ENCODE data around the gene CYP27B1.

CYP27B1 gene

DNA sequence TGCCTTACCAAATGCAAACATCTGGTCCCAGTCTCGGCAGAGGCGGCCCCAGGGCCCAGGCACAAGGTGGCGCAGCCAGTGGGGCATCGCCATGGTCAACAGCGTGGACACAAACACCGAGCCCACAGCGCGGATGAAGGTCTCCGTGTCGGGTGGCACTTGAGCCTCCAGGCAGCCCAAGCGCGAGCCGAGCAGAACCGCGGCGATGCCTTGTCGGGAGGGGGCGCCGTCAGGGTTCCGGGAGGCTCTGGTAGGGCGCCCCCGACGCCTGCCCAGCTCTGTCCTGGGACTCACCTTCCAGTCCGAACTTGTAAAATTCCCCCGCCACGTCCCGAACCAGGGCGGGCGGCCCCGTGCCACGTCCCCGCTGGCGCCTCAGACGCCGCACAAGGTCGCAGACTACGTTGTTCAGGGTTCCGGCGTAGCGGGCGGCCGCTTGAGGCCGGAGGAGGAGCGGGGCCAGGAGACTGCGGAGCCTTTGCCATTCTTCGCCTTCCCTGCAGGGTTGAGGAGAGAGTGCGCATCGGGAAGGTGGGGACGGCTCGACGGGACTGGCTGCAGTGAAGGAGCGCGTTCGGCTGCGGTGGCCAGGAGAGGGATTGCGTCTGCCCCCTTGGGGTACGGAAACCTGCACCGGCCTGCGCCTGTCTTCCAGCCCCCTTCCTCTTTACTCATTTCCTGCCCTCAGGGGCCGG lies 1.7 kb downstream of the CYP27B1 start:
- no peak for DNase-seq (ENCODE audit: low read depth)

DNA sequence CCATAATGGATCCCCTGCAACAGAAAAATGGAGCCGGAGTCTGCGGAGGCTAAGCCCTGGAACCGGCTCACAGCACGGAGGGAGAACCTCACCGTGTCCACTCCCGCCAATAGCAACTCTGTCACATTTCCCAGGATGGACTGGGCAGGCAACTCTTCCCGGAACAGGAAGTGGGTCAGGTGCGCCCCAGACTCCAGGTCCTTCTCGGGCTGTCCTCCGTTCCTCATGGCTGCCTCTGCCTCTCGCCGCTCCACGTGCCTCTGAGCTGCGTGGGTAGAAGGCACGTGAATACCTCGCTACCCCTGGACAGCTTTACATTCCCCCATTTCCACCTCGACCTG lies 2.2 kb downstream of the CYP27B1 start:
- DNase-seq (ENCODE audit: low read depth), result no peak

DNA sequence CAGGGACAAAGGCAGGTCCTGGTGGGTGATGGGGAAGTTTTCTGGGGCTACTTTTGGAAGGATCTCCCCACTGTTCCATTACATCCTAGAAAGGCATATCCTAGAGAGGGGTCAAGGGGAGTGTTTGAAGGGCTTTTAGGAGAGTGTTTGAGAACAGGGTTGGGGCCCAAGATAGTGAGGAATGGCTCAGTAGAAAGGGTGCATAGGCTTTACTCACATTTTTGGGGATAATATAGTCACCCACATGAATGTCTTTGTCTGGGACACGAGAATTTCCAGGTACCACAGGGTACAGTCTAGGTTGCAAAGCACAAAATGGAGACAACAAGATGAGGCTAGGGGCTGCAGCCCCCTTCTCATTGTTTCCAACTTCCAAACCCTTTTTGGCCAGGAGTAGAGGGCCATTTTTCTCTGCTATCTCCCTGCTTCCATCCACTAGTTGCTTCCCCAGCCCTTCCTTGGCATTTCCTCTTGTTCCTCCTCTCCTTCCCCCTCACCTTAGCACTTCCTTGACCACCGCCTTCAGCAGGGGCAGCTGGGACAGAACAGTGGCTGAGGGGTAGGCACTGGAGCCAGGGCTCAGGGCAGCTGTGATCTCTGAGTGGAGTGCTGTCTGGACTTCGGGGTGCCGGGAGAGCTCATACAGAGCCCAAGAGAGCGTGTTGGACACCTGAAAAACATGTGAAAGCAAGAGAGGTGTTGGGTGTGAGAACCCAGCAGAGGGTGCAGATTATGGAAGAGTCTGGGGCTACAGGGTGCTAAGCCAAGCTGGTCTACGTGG lies 2.8 kb downstream of the CYP27B1 start:
- no peak for DNase-seq (ENCODE audit: low read depth)

DNA sequence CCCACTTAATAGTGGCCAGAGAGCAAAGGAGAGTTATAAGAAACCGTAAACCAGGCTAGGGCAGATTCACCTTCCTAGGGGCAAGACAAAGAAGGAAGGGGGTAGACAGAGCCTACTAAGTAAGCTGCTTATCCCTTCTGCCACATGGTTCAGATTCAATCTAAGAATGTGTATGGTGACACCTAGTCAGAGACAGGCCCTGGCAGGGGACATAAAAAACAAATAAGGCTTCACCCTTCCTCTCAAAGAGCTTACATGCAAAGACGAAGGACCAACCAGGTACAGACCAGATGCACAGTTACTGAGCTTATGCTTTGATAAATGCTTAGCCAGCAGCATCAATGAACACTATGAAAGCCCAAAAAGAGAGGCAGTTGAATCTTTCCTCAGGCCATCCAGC lies 4.4 kb downstream of the CYP27B1 start:
- DNase-seq (ENCODE audit: low read depth), result no peak

DNA sequence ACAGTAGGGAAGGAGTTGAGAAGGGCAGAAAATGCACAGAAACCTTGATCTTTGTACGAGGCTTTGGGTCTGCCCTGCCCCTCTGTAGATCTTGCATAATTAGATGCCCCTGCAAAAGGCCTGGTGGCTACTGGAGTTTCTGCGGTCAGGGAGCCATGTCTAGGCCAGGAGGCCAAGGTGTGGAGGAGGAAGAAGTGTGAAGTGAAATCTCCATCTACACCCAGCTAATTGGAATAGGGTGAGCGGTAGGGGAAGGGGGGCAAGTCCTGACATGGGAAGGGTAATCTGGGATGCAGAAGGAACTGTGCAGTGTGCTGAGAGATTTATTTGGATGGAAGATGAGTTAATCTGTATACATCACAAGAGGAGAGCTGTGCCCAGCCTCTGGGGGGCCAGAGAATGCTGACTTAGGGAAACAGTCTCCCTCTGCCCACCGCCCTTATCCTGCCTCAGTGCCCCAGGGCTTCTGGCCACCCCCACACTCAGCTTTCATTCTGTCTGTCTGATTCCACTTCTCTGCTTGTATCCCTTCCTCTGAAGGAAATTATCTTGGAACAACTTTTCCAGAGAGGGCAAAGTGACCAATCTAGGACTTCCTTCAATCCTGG lies 5.4 kb downstream of the CYP27B1 start:
- DNase-seq (ENCODE audit: low read depth), result no peak

DNA sequence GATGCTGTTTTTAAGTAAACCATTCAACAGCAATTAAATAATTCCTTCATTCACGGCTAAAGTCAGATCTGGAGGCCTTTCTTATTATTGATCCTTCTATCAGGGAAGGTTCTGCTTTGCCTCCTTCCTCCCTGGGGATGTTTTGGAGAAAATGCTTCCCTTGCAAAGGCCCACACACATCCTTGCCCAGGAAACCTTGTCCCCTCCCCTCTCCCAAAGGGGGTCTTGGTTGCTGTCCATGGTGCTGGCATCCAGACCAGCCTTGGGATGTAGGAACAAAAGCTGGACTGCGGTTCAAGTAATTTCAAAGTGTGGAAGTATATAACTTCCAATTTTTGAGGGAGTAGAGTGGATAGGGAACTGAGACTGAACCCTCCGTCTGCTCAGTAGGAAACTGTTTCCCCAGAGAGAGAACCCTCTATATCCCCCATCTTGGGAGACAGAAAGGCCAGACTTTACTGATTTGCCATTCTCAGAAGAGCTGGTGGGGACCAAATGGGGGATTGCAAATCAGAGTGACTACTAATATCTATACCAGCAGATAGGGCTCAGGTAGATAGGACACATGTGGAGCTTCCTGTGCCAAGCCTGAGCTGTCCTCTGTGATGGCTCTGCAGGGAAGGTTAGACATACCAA lies 6.4 kb downstream of the CYP27B1 start:
- no peak for DNase-seq (ENCODE audit: low read depth)

DNA sequence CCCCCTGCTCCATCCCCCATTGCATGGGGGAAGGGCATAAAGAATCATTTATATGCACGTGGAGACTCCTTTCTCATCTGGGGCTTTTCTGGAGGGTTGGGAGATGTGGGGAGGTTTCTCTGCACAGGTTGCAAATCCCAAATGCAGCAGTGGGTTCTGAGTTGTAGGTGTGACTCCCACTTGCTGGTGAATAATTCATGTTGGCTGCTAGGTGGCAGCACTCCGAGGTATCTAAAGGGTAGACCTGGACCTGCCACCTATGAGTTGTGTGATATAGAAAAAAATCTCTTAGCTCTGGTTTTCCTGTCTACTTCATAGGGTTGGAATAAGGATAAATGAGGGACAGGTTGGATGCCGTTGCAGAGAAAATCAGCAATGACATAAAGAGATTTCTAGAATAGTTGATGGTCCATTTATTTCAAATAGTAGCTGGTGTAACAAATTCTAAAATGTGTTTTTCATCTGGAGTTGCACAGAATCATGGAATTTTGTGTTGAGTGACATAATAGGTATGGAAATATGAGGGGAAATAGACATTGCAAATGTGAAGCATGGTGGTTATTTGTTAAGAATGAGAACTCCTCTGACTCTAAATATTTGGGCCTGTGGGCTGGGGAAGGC lies 7.4 kb downstream of the CYP27B1 start:
- DNase-seq (ENCODE audit: low read depth), result no peak

DNA sequence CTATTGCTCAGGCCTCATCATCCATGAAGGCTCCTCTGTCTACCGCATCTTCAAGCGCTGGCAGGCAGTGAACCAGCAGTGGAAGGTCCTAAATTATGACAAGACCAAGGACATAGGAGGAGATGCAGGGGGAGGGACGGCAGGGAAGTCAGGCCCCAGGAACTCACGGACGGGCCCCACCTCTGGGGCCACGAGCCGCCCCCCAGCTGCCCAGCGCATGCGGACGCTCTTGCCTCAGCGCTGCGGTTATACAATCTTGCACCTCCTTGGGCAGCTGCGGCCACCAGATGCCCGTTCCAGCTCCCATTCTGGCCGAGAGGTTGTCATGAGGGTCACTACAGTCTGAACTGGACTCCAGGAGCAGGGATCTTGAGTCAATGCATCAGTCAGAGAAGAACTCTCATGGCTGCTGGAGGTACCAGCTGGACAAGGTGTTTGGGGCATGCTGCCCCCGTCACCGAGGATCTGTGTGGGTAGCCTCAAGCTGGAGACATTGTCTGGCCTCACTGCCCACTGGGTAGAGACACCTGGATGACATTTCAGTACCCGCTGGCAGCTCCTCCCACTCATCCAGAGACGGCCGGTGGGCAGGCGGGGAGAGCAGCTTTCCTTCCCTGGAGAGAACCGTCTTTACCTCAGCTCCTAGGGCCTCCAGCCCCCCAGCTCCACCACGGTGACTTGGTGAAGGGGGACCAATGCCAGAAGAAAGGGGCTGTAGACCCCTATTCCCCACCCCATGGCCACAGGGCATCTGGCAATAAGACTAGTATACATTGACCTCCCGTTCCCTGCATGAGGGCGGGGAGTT lies 8.1 kb downstream of the CYP27B1 start:
- DNase-seq (ENCODE audit: low read depth), result no peak

DNA sequence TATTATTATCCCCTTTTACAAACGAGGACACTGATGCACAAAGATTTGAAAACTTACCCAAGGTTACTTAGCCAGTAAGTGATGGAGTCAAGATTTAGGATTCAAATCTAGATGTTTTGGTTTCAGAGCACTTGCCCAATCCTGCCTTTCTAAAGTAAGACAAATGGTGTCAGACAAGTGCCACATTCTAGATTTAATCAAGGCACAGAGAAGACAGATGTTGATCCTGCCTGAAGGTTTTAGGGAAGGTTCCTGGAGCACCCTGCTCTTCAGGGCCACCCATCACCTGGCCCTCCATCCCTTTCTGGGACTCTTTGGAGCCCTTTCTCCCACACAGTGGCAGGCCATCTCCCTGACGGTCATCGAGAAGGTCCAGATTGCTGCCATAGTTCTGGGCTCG lies 9.1 kb downstream of the CYP27B1 start:
- no peak for DNase-seq (ENCODE audit: low read depth)

DNA sequence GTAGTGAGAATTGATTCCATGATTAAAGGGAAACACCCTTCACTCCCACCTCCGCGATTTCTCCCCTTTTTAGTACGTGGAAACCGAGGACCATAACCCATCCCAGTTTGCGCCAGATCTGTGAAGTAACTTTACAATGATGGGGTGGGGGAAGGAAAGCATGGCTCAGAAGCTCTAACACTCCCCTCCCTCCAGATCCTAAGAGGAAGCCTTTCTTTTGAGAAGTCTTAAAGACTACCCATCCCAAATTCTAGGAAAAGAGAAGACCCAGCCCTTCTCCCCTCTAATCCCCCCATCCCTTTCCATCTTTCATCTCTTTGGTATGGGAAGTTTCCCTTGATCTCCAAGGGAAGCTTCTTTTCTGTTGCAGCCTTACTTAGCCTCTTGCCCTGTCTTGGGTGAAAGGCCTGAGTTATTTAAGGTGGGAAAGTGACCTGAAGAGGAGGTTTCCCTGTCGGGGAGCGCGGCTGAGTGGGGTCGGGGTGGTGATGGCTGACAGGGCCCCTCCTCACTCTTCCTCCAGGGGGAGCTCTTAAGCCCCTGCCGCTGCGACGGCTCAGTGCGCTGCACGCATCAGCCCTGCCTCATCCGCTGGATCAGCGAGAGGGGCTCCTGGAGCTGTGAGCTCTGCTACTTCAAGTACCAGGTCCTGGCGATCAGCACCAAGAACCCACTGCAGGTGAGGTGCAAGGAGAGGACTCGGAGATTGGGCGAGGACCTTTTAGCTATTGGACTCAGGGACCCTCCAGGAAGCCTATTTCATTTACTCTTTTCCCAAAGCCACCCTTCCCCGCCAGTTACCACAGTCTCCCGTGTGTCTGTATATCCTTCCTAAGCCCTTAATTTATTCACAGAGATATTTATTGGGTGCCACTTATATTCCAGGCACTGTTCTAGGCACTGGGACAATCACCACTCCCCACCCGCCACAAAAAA lies 10.2 kb downstream of the CYP27B1 start:
- DNase-seq (ENCODE audit: low read depth), result no peak

DNA sequence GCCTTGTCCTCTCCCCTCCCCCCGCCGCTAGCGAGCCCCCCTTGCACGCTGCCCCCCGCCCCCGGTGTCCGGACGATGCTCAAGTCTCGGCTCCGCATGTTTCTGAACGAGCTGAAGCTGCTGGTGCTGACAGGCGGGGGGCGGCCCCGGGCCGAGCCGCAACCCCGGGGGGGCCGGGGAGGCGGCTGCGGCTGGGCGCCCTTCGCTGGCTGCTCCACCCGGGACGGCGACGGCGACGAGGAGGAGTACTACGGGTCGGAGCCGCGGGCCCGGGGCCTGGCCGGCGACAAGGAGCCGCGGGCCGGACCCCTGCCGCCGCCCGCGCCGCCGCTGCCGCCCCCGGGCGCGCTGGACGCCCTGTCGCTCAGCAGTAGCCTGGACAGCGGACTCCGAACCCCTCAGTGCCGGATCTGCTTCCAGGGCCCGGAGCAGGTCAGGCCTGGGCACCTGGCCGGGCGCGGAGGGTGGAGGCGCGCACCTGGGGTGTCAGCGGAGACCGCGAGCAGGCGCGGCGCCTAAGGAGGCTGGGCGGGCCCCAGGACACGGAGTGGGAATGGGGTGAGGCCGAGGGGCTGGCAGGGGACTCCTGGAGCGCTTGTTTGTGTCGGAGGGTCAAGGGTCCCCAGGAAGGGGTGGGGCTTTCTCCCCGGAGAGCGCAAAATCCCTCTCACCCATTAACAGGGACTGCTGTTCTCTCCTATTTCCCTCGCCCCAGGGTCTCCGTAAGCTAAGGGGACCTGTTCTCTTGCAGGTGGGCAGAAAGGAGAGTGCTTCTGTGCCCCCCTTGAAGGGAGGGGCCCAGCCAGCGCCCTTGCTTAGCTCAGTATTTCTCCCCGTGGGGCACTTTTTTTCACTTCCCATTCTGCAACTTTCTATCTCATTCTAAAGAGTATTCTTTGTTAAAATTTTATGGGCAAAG lies 11.2 kb downstream of the CYP27B1 start:
- DNase-seq (ENCODE audit: low read depth), result no peak

DNA sequence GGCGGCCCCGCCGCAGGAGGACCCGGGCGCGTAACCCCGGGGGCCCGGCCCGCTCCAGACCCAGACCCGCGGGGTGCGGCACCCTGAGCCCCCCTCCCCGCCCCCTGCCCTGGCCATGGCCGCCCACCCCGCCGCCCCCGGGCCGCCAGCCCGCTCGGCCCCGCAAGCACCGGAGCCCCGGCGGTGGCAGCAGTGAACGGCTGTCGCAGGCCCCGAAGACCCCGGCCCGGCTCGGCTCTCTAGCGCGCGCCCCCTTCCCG lies 11.8 kb downstream of the CYP27B1 start:
- no peak for DNase-seq (ENCODE audit: low read depth)

DNA sequence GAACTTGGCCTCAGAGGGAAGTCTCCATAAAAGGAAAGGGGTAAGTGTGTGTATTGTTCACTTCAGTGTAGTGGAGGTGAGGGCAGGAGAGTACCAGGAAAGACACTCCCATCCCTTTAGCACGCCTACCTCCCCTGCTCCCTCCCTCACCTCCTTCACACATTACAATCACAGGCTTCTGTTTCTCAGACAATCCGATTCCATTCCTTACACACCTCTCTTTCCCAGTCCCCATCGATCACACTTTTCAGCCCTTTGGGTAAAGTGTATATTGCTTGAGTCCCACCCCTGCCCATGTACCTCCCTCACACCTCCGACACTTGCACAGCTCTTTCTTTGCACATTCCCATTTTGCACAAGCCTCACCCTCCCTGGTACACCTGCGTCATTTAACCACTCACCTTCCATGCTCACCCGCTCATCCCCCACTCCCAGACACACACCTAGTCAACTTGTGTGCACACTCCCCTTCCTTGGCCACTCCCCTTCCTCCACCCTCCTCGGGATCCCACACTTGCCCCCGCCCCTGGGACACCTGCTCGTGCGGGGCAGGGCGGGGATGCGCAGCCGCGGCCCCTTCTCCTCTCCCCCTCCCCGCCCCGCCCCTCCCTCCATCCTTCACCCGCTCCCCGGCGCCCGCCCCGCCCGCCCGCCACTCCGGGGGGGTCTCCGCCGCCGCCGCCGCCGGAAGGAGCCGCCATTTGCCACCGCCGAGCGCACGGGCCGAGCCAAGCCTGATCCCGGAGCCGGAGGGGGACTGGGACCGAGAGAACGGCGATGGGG lies 12.3 kb downstream of the CYP27B1 start, which contains the start of gene MARCHF9:
TSS of gene MARCHF9 (plus strand) at position 693 of the 783 bp plus-strand sequence. CDS start 426 bp downstream, outside the sequence.
- DNase-seq (ENCODE audit: low read depth), result peak; percentile 49

DNA sequence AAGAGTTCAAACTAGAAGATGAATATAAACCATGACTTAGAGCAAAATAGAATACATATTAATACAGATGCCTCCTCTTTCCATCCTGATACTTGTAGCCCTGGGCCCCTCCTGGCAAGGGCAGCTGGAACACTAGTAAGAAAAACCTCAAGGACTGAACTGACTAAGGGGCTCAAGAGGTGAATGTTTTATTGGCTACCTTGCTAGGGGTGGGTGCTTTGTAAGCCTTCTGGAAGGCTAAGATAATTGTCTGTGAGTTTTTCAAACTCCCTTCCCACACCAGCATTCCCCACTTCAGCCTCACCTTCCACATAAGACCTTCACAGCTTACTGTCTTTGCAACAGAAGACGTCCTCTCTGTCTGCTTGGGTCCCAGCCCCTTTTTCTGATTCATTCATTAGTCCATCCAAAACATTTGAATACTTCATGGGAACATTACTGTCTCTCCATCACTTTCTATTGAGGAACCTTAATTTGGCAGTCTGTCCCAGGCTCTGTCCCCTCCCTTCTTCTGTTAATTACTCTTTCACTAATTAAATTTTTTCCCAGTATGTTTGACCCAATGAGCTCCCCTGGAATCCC lies 13.0 kb downstream of the CYP27B1 start:
- no peak for DNase-seq (ENCODE audit: low read depth)

DNA sequence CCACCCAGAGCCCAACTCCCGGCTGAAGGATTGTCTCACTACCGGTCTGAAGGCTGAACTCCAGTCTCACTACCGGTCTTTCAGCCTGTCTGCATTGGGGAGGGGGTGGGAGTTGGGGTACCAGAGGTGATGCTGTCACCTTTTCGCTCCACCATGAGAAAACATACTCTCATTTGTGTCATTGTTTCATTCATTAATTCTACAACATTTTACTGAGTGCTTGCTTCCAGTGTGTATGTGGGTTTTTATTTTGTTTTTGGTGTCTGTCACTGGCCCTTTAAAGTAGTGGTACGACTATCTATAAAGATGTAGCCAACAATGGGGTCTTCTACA lies 14.2 kb downstream of the CYP27B1 start:
- no peak for DNase-seq (ENCODE audit: low read depth)

DNA sequence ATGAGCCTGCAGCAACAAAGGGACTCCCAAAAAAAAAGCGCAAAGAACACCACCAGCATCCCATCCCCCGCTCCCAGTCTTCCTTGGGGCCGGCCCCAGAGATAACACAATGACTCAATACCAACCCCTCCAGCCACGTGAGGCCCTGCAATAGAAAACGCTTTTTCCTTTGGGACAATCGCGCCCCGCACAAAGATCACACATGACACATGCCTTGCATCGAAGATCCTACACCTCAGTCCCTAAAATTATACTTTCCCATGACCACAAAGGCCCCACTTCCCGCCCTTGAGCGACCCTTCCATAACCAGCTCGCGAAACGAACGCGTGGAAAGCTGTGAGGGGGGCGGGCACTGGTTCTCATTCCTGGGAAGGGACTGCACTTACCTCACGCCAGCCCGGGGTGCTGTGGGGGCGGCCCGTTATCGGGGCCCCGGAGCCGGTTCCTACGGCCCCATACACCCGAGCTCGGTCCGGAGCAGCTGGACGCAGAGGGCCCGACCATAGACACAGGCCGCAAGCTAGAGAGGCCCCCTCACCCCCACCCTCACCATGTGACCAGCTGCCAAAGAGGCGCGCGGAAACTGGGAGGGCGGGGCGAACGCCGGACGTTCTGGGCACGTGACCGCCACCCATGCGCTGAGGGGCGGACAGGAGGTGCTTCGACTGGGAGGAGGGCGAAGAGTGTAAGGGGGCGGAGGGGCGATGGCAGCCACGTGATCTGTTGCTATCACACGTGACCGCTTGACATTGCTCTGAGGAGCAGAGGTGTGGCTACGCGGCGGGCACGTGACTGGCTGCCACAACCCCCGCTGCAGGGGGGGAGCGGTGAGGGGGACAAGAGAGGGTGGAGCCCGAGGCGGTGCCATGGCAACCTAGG lies 14.8 kb downstream of the CYP27B1 start, which contains the start of gene CDK4:
TSS of gene CDK4 (minus strand) at position 523 of the 880 bp plus-strand sequence. CDS start 593 bp downstream, outside the sequence.
- peak; percentile 99 for DNase-seq (ENCODE audit: low read depth)

DNA sequence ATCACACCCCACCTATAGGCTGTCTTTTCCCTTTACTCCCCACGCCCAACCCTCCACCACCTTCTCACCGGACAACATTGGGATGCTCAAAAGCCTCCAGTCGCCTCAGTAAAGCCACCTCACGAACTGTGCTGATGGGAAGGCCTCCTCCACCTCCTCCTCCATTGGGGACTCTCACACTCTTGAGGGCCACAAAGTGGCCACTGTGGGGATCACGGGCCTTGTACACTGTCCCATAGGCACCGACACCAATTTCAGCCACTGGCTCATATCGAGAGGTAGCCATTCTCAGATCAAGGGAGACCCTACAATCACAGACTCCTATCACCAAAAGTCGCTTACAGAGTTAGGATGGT lies 15.5 kb downstream of the CYP27B1 start:
- DNase-seq (ENCODE audit: low read depth), result no peak
